Skin epidermis (tissue), 12 donors: ENCODE measurements around the gene SLC66A1.

ENCODE experiments used
- H3K27ac ChIP-seq, 21 experiments: fragments of 200-600 bp; sonication (generic) in 11 of 21; one replicate each; pipeline ENCODE4 v1.5.0; 2020; ENCODE audit warnings: mild to moderate bottlenecking in 3 of 21, inconsistent platforms in 2 of 21, moderate library complexity in 2 of 21
- H3K4me3 ChIP-seq, 7 experiments: fragments of 200-600 bp; sonication (generic) in 2 of 7; one replicate each; pipeline ENCODE4 v1.5.0; 2020; ENCODE audit warnings: inconsistent platforms in 2 of 7, mild to moderate bottlenecking in 2 of 7, moderate library complexity in 1 of 7

The SLC66A1 gene

GRCh38 chr1:19357299-19357986 lies 45.3 kb downstream of the SLC66A1 start:
- H3K4me3 ChIP-seq, result no peak overlapping the region
- no peak overlapping the region for H3K27ac ChIP-seq

GRCh38 chr1:19358710-19359109 lies 46.6 kb downstream of the SLC66A1 start:
- Histone ChIP-seq H3K27ac (peak overlapping the region in 1 of 21 experiments; percentile 7), H3K4me3 (no peak overlapping the region)

GRCh38 chr1:19359357-19359756 lies 47.2 kb downstream of the SLC66A1 start:
- Histone ChIP-seq H3K27ac (peak overlapping the region in 3 of 21 experiments; percentile 43 to 49 (median 48)), H3K4me3 (no peak overlapping the region)

GRCh38 chr1:19360016-19360415 lies 47.9 kb downstream of the SLC66A1 start:
- Histone ChIP-seq H3K27ac (peak overlapping the region in 12 of 21 experiments; percentile 14 to 58 (median 44)), H3K4me3 (no peak overlapping the region)

GRCh38 chr1:19360432-19360831 lies 48.3 kb downstream of the SLC66A1 start:
- H3K27ac ChIP-seq, result peak overlapping the region in 13 of 21 experiments; percentile 14 to 71 (median 46)
- no peak overlapping the region for H3K4me3 ChIP-seq

- Histone ChIP-seq H3K27ac (peak overlapping the region in 16 of 21 experiments; percentile 8 to 76 (median 49)), H3K4me3 (no peak overlapping the region)
Measured at GRCh38 chr1:19360843-19361610, 48.9 kb downstream of the SLC66A1 start.

GRCh38 chr1:19361611-19362147 lies 49.6 kb downstream of the SLC66A1 start:
- Histone ChIP-seq H3K27ac (peak overlapping the region in 18 of 21 experiments; percentile 8 to 76 (median 46)), H3K4me3 (no peak overlapping the region)

- peak overlapping the region in 4 of 21 experiments; percentile 7 to 39 (median 14) for H3K27ac ChIP-seq
- H3K4me3 ChIP-seq, result no peak overlapping the region
Measured at GRCh38 chr1:19363536-19364152, 51.5 kb downstream of the SLC66A1 start.

GRCh38 chr1:19365721-19366120 lies 53.6 kb downstream of the SLC66A1 start:
- no peak overlapping the region for H3K4me3 ChIP-seq
- H3K27ac ChIP-seq, result peak overlapping the region in 2 of 21 experiments; percentile 20 to 75

GRCh38 chr1:19366599-19367536 lies 54.7 kb downstream of the SLC66A1 start:
- Histone ChIP-seq H3K4me3 (no peak overlapping the region), H3K27ac (peak overlapping the region in 14 of 21 experiments; percentile 0 to 80 (median 36))

- Histone ChIP-seq H3K27ac (peak overlapping the region in 11 of 21 experiments; percentile 0 to 80 (median 41)), H3K4me3 (no peak overlapping the region)
Measured at GRCh38 chr1:19367584-19368041, 55.5 kb downstream of the SLC66A1 start.

- Histone ChIP-seq H3K27ac (peak overlapping the region in 10 of 21 experiments; percentile 10 to 80 (median 34)), H3K4me3 (no peak overlapping the region)
Measured at GRCh38 chr1:19368050-19368449, 55.9 kb downstream of the SLC66A1 start.

- H3K4me3 ChIP-seq, result no peak overlapping the region
- H3K27ac ChIP-seq, result peak overlapping the region in 13 of 21 experiments; percentile 10 to 80 (median 43)
Measured at GRCh38 chr1:19368964-19369363, 56.8 kb downstream of the SLC66A1 start.

- Histone ChIP-seq H3K27ac (peak overlapping the region in 17 of 21 experiments; percentile 10 to 80 (median 42)), H3K4me3 (no peak overlapping the region)
Measured at GRCh38 chr1:19369396-19370090, 57.4 kb downstream of the SLC66A1 start.

GRCh38 chr1:19370453-19371170 lies 58.5 kb downstream of the SLC66A1 start:
- H3K27ac ChIP-seq, result peak overlapping the region in 11 of 21 experiments; percentile 17 to 80 (median 46)

GRCh38 chr1:19371226-19372135 lies 59.4 kb downstream of the SLC66A1 start:
- H3K4me3 ChIP-seq, result no peak overlapping the region
- peak overlapping the region in 13 of 21 experiments; percentile 7 to 86 (median 55) for H3K27ac ChIP-seq

More at GRCh38 chr1:19370453-19371170, 58.5 kb downstream of the SLC66A1 start:
- H3K4me3 ChIP-seq, result no peak overlapping the region
